Activated naive CD4-positive, alpha-beta T cell treated with Interleukin-2 at 50 U/mL for 16 hours (primary cell): ENCODE measurements around the gene PRRT2.
"Not testable (repeated sequence)": the region's sequence is repeated elsewhere in the genome, so short reads cannot be mapped to it uniquely, and the experiment has no call there.

Experiments used
- DNase-seq: peaks from one replicate; pipeline ENCODE4 v3.0.0-alpha.2; 2020

PRRT2 gene

GRCh38 chr16:29790949-29791844, 20.8 kb upstream of the PRRT2 start:
- DNase-seq: no peak

- no peak for DNase-seq
Observed at GRCh38 chr16:29791845-29792807, 19.9 kb upstream of the PRRT2 start.

GRCh38 chr16:29793153-29793552, 18.8 kb upstream of the PRRT2 start:
- not testable (repeated sequence) for DNase-seq

- no peak for DNase-seq
Observed at GRCh38 chr16:29794231-29794710, 17.7 kb upstream of the PRRT2 start.

GRCh38 chr16:29802416-29802935, 9.5 kb upstream of the PRRT2 start:
- no peak for DNase-seq

- DNase-seq: no peak
Observed at GRCh38 chr16:29804020-29804419, 8.0 kb upstream of the PRRT2 start.

- no peak for DNase-seq
Observed at GRCh38 chr16:29804455-29805231, 7.3 kb upstream of the PRRT2 start.

- DNase-seq: peak; percentile 98
Observed at GRCh38 chr16:29805232-29806098, 6.5 kb upstream of the PRRT2 start.

GRCh38 chr16:29806099-29806579, 5.9 kb upstream of the PRRT2 start, which contains the start of gene MAZ:
Gene MAZ, plus strand, starts transcription at chr16:29806529. Its CDS starts 173 bp downstream, at chr16:29806702.
- DNase-seq: peak; percentile 72

- peak; percentile 63 for DNase-seq
Observed at GRCh38 chr16:29806641-29807425, 5.2 kb upstream of the PRRT2 start.

GRCh38 chr16:29807426-29808218, 4.4 kb upstream of the PRRT2 start:
- DNase-seq: peak; percentile 85

- DNase-seq: peak; percentile 44
Observed at GRCh38 chr16:29808219-29808900, 3.6 kb upstream of the PRRT2 start.

GRCh38 chr16:29809031-29809747, 2.8 kb upstream of the PRRT2 start:
- no peak for DNase-seq

GRCh38 chr16:29809850-29810698, 1.9 kb upstream of the PRRT2 start:
- DNase-seq: peak; percentile 47

GRCh38 chr16:29810699-29811169, 1.3 kb upstream of the PRRT2 start:
- no peak for DNase-seq

- peak; percentile 74 for DNase-seq
Observed at GRCh38 chr16:29811170-29811895, 660 bp upstream of the PRRT2 start.
